ENCODE data around the gene ZFAND2B. TPM values are rescaled to one million over a fixed set of nuclear protein-coding genes. Genes with fewer than 3 reads are reported as not detected.

ZFAND2B gene
- total and polyA plus RNA-seq, 2 donors from 2014 or later, result 44.8 to 72.6 TPM

GRCh38 chr2:219167997-219168396 is 38.6 kb upstream of the ZFAND2B start:
- FAIRE-seq, result no peak
- Histone ChIP-seq H3K4me3 (ENCODE audit: low read length in 3 of 3) (peak overlapping the region in 1 of 3 donors; percentile 50), H3K27me3 (ENCODE audit: control insufficient read depth, insufficient read depth, low read length) (no peaks in the 10 kb centered on the region), H3K9ac (ENCODE audit: low read length in 3 of 3) (no peak overlapping the region), H3K4me1 (ENCODE audit: control insufficient read depth in 2 of 3, insufficient read depth in 2 of 3, low read depth in 1 of 3, low read length in 3 of 3) (peaks cover 0 to 24% (median 12%) of the 10 kb centered on the region in 3 donors), H3K27ac (ENCODE audit: low read depth in 2 of 2, low read length in 2 of 2) (no peak overlapping the region), H3K36me3 (ENCODE audit: control insufficient read depth in 2 of 3, insufficient read depth in 3 of 3, low read length in 3 of 3) (peaks cover 0 to 11% (median 6%) of the 10 kb centered on the region in 3 donors), H3K9me3 (ENCODE audit: control insufficient read depth in 2 of 3, insufficient read depth in 1 of 3, low read length in 3 of 3) (no peaks in the 10 kb centered on the region)
- no peak for TF ChIP-seq CTCF (IDR thresholded peaks at IDR 0.05; ENCODE audit: borderline replicate concordance, extremely low read depth, insufficient read depth)
- no peak for DNase-seq
- intact Hi-C loops (cut with DNase I), result loop anchor here (10.0 kb wide), 1 partner anchor 117 kb away; no protein-coding TSS in a partner anchor

GRCh38 chr2:219168526-219168925 is 38.1 kb upstream of the ZFAND2B start:
- Histone ChIP-seq H3K27me3 (ENCODE audit: control insufficient read depth, insufficient read depth, low read length) (no peaks in the 10 kb centered on the region), H3K9me3 (ENCODE audit: control insufficient read depth in 2 of 3, insufficient read depth in 1 of 3, low read length in 3 of 3) (no peaks in the 10 kb centered on the region), H3K27ac (ENCODE audit: low read depth in 2 of 2, low read length in 2 of 2) (no peak overlapping the region), H3K4me1 (ENCODE audit: control insufficient read depth in 2 of 3, insufficient read depth in 2 of 3, low read depth in 1 of 3, low read length in 3 of 3) (peaks cover 0 to 24% (median 14%) of the 10 kb centered on the region in 3 donors), H3K9ac (ENCODE audit: low read length in 3 of 3) (no peak overlapping the region), H3K4me3 (ENCODE audit: low read length in 3 of 3) (peak overlapping the region in 1 of 3 donors; percentile 50), H3K36me3 (ENCODE audit: control insufficient read depth in 2 of 3, insufficient read depth in 3 of 3, low read length in 3 of 3) (peaks cover 0 to 14% (median 6%) of the 10 kb centered on the region in 3 donors)
- intact Hi-C loops (cut with DNase I), result loop anchor here (10.0 kb wide), 1 partner anchor 116 kb away; no protein-coding TSS in a partner anchor
- FAIRE-seq (no peak), DNase-seq (no peak)
- no peak for TF ChIP-seq CTCF (IDR thresholded peaks at IDR 0.05; ENCODE audit: borderline replicate concordance, extremely low read depth, insufficient read depth)

GRCh38 chr2:219168932-219169331 is 37.6 kb upstream of the ZFAND2B start:
- peaks cover 0 to 27% (median 14%) of the 10 kb centered on the region in 3 donors for H3K4me1 ChIP-seq (ENCODE audit: control insufficient read depth in 2 of 3, insufficient read depth in 2 of 3, low read depth in 1 of 3, low read length in 3 of 3)
- H3K27ac ChIP-seq (ENCODE audit: low read depth in 2 of 2, low read length in 2 of 2), result no peak overlapping the region
- FAIRE-seq, result no peak
- peak overlapping the region in 1 of 3 donors; percentile 50 for H3K4me3 ChIP-seq (ENCODE audit: low read length in 3 of 3)
- H3K36me3 ChIP-seq (ENCODE audit: control insufficient read depth in 2 of 3, insufficient read depth in 3 of 3, low read length in 3 of 3), result peaks cover 0 to 18% (median 6%) of the 10 kb centered on the region in 3 donors
- no peak for TF ChIP-seq CTCF (IDR thresholded peaks at IDR 0.05; ENCODE audit: borderline replicate concordance, extremely low read depth, insufficient read depth)
- intact Hi-C loops (cut with DNase I), result loop anchor here (10.0 kb wide), 1 partner anchor 116 kb away; no protein-coding TSS in a partner anchor
- no peaks in the 10 kb centered on the region for H3K9me3 ChIP-seq (ENCODE audit: control insufficient read depth in 2 of 3, insufficient read depth in 1 of 3, low read length in 3 of 3)
- DNase-seq, result no peak
- no peaks in the 10 kb centered on the region for H3K27me3 ChIP-seq (ENCODE audit: control insufficient read depth, insufficient read depth, low read length)
- H3K9ac ChIP-seq (ENCODE audit: low read length in 3 of 3), result no peak overlapping the region
